ENCODE data around the gene DACH1. TPM values are rescaled to one million over a fixed set of nuclear protein-coding genes. Genes with fewer than 3 reads are reported as not detected.

The DACH1 gene
- total and polyA plus RNA-seq, 2 of the 8 experiments (the other 6 are each of a cell fraction or from before 2014, with no cell fraction given): 0.12 to 0.67 TPM

DNA sequence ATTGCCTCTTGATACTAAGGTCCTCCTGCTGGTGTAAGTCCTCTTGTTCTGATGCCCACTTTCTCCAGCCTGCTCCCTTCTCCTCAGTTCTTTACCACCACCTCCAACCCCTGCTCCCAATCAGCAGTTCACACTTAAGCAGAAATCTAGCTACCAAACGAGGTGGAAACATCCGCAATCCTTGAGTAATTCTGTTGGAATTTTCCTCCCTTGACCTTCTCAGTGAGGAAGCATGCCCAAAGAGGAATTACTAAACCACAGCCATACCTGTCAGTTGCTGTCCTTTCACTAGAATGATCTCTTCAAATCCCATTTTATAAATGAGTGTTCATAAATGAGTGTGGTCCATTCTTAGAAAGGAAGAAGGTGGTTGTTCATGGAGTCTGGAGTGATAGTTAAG, 289.9 kb downstream of the DACH1 start:
- no peaks in the 10 kb centered on the region for H3K9me3 ChIP-seq (ENCODE audit: insufficient read depth in 2 of 2, low read depth in 1 of 2, low read length in 1 of 2)
- H3K56ac ChIP-seq (replicated peaks; ENCODE audit: insufficient read length, low read depth, low read length): no peak overlapping the region
- ChIA-PET CTCF (ENCODE audit: partially characterized antibody) (no interaction called here), POLR2A (ENCODE audit: partially characterized antibody) (no interaction called here)
- H3K4me2 ChIP-seq (ENCODE audit: insufficient read depth in 1 of 2, low read depth in 2 of 2, low read length in 2 of 2): no peak overlapping the region
- no peaks in the 10 kb centered on the region for H3K4me1 ChIP-seq (replicated peaks in 1 of 4; ENCODE audit: control insufficient read depth in 3 of 4, insufficient read depth in 4 of 4, low read length in 3 of 4)
- H3K23me2 ChIP-seq (ENCODE audit: low read depth, low read length): no peaks in the 10 kb centered on the region
- no peaks in the 10 kb centered on the region; a peak in 1 of 8 replicates for H3K36me3 ChIP-seq (ENCODE audit: control insufficient read depth in 2 of 4, insufficient read depth in 4 of 4, low read length in 3 of 4)
- H2BK120ac ChIP-seq (replicated peaks; ENCODE audit: low read depth, low read length): no peak overlapping the region
- H3K14ac ChIP-seq (ENCODE audit: insufficient read length): no peak overlapping the region
- no peak overlapping the region for H3K23ac ChIP-seq (ENCODE audit: insufficient read length)
- no peak overlapping the region for H4K5ac ChIP-seq (ENCODE audit: insufficient read length, low read depth, low read length)
- H2AK5ac ChIP-seq (ENCODE audit: low read depth, low read length): no peak overlapping the region
- no peaks in the 10 kb centered on the region for H3K27me3 ChIP-seq (replicated peaks in 1 of 4; ENCODE audit: control insufficient read depth in 3 of 4, extremely low read depth in 1 of 4, insufficient read depth in 3 of 4, low read length in 3 of 4)
- DNase-seq (ENCODE audit: low read depth in 1 of 2, low spot score in 2 of 2) (no peak), FAIRE-seq (no peak)
- TF ChIP-seq BACH1 (IDR thresholded peaks at IDR 0.05; ENCODE audit: low read length) (no peak), BRCA1 (IDR thresholded peaks at IDR 0.05; ENCODE audit: low read depth, low read length) (no peak), SUZ12 (IDR thresholded peaks at IDR 0.05; ENCODE audit: low read length) (no peak)
- peak overlapping the region; percentile 17; the same call in 1 of the 2 replicates for H2AFZ ChIP-seq (ENCODE audit: low read length)
- H3K4ac ChIP-seq (replicated peaks; ENCODE audit: insufficient read length, low read depth, low read length): no peak overlapping the region
- H4K20me1 ChIP-seq (replicated peaks in 1 of 2; ENCODE audit: control insufficient read depth in 1 of 2, insufficient read depth in 2 of 2, low read length in 2 of 2): no peaks in the 10 kb centered on the region
- H4K8ac ChIP-seq (ENCODE audit: extremely low read depth, insufficient read depth, low read length): no peak overlapping the region
- no peaks in the 10 kb centered on the region for H3K79me2 ChIP-seq (ENCODE audit: control insufficient read depth in 1 of 2, insufficient read depth in 2 of 2, low read length in 2 of 2)
- 0 out of 2 replicates have a peak overlapping the region, but pooled peaks have one; percentile 5 for H3K18ac ChIP-seq (ENCODE audit: extremely low read depth, low read length)
- H2BK15ac ChIP-seq (ENCODE audit: low read length): no peak overlapping the region
- no peak overlapping the region for H2BK20ac ChIP-seq (ENCODE audit: low read length)
- WGBS, 2 experiments (ENCODE audit: extremely low coverage in 1 of 2, insufficient coverage in 1 of 2, insufficient read length in 1 of 2, insufficient replicate concordance in 2 of 2, low coverage in 1 of 2, low lambda C conversion rate in 2 of 2, missing lambda C conversion rate in 1 of 2): 88% methylated on average over 2 of the region's 2 CpGs; no CpG with 5 or more reads in 1 of the 2 experiments
- no peak overlapping the region for H2BK5ac ChIP-seq (ENCODE audit: low read depth, low read length)
- H3K27ac ChIP-seq (ENCODE audit: low read depth, low read length): no peak overlapping the region
- H2BK12ac ChIP-seq (ENCODE audit: low read depth, low read length): no peak overlapping the region
- no peaks in the 10 kb centered on the region for H3K79me1 ChIP-seq (ENCODE audit: low read depth, low read length)
- H3K9ac ChIP-seq (replicated peaks in 1 of 4; ENCODE audit: extremely low read depth in 1 of 4, low read depth in 3 of 4, low read length in 3 of 4): no peak overlapping the region
- H3K4me3 ChIP-seq (ENCODE audit: extremely low read depth in 1 of 4, insufficient read depth in 2 of 4, low read depth in 3 of 4, low read length in 4 of 4): no peak overlapping the region
- H4K91ac ChIP-seq (replicated peaks; ENCODE audit: insufficient read length, low read length): no peak overlapping the region

Measured in H1 (cell line).